Measurements from ENCODE around the gene ILKAP.

The ILKAP gene

DNA sequence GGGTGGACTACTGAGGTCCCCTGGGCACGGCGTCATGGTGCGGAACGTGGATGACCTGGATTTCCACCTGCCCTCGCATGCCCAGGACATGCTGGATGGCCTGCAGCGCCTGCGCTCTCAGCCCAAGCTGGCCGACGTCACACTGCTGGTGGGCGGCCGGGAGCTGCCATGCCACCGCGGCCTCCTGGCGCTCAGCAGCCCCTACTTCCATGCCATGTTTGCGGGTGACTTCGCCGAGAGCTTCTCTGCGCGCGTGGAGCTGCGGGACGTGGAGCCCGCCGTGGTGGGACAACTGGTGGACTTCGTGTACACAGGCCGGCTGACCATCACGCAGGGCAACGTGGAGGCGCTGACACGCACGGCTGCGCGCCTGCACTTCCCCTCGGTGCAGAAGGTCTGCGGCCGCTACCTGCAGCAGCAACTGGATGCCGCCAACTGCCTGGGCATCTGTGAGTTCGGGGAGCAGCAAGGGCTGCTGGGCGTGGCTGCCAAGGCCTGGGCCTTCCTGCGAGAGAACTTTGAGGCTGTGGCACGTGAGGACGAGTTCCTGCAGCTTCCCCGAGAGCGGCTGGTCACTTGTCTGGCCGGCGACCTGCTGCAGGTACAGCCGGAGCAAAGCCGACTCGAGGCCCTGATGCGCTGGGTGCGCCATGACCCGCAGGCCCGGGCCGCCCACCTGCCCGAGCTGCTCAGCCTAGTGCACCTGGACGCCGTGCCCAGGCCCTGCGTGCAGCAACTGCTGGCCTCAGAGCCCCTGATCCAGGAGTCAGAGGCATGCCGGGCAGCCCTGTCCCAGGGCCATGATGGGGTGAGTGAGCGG, 62.6 kb downstream of the ILKAP start:
- no peaks in the 10 kb centered on the region for H3K36me3 ChIP-seq (ENCODE audit: control insufficient read depth, insufficient read depth, low read length)
- TF ChIP-seq, protein P1, sequence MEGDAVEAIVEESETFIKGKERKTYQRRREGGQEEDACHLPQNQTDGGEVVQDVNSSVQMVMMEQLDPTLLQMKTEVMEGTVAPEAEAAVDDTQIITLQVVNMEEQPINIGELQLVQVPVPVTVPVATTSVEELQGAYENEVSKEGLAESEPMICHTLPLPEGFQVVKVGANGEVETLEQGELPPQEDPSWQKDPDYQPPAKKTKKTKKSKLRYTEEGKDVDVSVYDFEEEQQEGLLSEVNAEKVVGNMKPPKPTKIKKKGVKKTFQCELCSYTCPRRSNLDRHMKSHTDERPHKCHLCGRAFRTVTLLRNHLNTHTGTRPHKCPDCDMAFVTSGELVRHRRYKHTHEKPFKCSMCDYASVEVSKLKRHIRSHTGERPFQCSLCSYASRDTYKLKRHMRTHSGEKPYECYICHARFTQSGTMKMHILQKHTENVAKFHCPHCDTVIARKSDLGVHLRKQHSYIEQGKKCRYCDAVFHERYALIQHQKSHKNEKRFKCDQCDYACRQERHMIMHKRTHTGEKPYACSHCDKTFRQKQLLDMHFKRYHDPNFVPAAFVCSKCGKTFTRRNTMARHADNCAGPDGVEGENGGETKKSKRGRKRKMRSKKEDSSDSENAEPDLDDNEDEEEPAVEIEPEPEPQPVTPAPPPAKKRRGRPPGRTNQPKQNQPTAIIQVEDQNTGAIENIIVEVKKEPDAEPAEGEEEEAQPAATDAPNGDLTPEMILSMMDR (IDR thresholded peaks at IDR 0.05; ENCODE audit: insufficient read depth, low read length, poor library complexity, severe bottlenecking): no peak
- H3K27me3 ChIP-seq (replicated peaks; ENCODE audit: control insufficient read depth, insufficient read depth, low read length): no peaks in the 10 kb centered on the region
- DNase-seq (ENCODE audit: extremely low read depth, insufficient read length): no peak
- H3K4me3 ChIP-seq (replicated peaks; ENCODE audit: low read depth, low read length): no peak overlapping the region

DNA sequence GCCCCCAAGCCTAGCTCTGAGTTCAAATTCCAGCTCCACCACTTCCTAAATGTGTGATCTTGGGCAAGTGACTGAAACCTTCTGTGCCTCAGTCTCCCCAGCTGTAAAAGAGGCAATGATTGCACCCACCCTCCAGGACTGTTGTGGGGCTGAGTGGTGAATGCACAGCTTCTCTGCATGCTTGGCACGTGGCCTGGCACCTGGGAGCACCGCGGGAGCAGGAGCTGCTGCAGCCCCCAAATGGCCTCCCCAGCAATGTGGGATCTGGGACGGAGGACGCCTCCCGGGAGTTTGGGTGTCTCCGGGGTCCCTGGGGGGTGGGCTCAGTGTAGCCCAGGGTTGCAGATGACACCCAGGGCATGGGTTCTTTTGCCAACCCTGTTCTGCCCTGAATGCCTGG, 63.5 kb downstream of the ILKAP start:
- Histone ChIP-seq H3K4me3 (replicated peaks; ENCODE audit: low read depth, low read length) (no peak overlapping the region), H3K36me3 (ENCODE audit: control insufficient read depth, insufficient read depth, low read length) (no peaks in the 10 kb centered on the region), H3K27me3 (replicated peaks; ENCODE audit: control insufficient read depth, insufficient read depth, low read length) (no peaks in the 10 kb centered on the region)
- TF ChIP-seq, protein P1 (IDR thresholded peaks at IDR 0.05; ENCODE audit: insufficient read depth, low read length, poor library complexity, severe bottlenecking): no peak
- no peak for DNase-seq (ENCODE audit: extremely low read depth, insufficient read length)

DNA sequence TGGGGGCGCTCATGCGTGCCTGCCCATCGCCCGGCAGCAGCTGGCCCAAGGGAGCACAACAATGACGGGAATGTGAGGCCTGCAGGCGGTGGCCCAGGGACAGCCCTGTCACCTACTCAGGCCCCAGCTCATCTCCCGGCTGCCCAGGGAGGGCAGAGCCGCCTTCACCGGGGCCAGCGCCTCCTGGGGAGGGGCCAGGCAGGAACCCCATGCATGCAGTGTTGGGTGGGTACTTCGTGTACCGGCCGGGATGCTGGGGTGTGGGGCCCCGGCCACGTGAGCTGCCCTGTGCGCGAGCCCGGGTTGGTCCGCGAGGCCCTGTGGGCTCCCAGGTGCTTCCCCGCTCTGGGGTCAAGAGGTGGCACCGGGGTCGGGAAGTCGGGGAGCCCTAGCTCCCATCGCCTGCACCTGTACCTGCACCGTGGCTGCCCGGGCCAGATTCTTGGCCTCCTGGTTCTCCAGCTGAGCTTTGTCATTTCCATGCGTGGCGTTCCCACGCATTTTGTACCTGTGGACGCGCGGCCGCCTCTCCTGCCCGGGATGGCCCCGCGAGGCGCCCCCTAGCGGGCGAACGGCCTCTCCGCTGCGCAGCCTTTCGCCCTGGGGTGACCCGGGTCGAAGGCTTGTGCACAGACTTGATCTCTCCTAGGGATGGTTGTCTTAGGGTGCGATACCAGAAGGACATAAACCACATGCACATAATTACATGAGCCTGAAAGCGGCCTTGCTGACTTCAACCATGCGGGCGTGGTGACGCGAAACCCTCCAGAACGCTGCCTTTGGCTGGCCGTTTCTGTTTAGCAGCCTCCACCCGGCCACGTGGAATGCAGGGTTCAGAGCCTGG, 64.1 kb downstream of the ILKAP start:
- no peaks in the 10 kb centered on the region for H3K27me3 ChIP-seq (replicated peaks; ENCODE audit: control insufficient read depth, insufficient read depth, low read length)
- no peaks in the 10 kb centered on the region for H3K36me3 ChIP-seq (ENCODE audit: control insufficient read depth, insufficient read depth, low read length)
- no peak overlapping the region for H3K4me3 ChIP-seq (replicated peaks; ENCODE audit: low read depth, low read length)
- peak; percentile 65 for DNase-seq (ENCODE audit: extremely low read depth, insufficient read length)
- TF ChIP-seq, protein P1 (IDR thresholded peaks at IDR 0.05; ENCODE audit: insufficient read depth, low read length, poor library complexity, severe bottlenecking): peak; percentile 68

DNA sequence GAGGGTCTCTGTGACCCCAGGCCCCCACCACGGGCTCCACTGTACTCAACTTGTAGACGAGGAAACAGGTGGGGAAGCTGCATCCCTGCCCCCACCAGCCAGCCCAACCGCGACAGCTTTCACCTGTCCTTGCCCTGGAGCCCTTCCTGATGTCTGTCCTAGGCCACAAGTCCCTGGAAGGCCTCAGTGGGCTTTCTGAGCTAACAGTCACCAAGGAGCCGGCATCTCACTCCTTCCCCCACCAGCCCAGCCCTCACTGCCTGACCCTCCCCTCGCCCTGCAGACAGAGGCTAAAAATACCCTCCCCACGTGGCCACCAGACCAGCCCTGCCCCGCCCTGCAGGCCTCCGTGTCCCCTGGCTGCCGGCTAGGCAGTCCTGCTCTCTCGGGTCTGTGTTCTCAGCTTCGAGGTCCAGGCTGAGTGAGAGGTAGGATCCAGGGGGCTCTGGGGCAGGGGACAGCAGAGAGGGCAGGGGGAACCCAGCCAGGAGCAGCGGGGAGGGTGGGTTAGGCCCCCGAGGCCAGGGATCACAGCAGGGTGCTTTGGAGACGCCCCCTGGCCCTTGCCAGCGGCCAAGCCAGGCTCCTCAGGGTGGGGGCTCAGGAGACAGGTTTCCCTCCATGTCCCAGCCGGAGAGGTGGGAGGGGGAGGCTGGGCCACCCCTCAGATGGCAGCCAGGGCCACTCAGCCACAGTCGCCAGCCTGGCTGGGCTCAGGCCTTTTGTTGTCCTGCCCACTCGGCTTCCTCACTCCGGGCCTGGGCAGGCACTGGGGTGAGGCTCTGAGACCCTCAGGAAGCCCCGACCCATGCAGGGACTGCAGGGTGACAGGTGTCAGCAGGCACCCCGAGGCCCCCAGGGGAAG, 64.9 kb downstream of the ILKAP start, which contains the start of gene KLHL30:
Gene KLHL30, plus strand, starts transcription at position 338 of the 865 bp plus-strand sequence. CDS start 2,087 bp downstream, outside the sequence.
- TF ChIP-seq, protein P1 (IDR thresholded peaks at IDR 0.05; ENCODE audit: insufficient read depth, low read length, poor library complexity, severe bottlenecking): no peak
- Histone ChIP-seq H3K27me3 (replicated peaks; ENCODE audit: control insufficient read depth, insufficient read depth, low read length) (no peaks in the 10 kb centered on the region), H3K4me3 (replicated peaks; ENCODE audit: low read depth, low read length) (no peak within 1 kb of the TSS), H3K36me3 (ENCODE audit: control insufficient read depth, insufficient read depth, low read length) (no peaks in the 10 kb centered on the region)
- DNase-seq (ENCODE audit: extremely low read depth, insufficient read length): no peak

DNA sequence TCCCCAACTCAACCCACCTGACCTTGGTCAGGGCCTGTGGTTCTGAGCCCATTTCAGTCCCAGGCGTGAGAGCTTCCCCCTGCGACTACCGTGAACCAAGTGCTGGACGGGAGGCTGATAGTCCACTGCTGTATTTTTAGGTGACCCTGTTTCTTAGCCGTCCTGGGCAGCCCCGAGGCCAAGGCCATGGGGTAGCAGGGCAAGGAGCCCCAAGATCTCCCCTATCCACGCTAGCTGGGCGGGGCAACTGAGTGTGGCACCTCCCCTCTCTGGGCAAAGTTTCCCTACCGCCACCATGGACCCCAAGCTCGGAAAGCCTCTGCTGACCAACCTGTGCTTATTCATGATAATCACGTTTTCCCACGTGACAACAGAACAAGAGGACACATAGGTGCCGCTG, 65.6 kb downstream of the ILKAP start:
- Histone ChIP-seq H3K27me3 (replicated peaks; ENCODE audit: control insufficient read depth, insufficient read depth, low read length) (no peaks in the 10 kb centered on the region), H3K4me3 (replicated peaks; ENCODE audit: low read depth, low read length) (no peak overlapping the region), H3K36me3 (ENCODE audit: control insufficient read depth, insufficient read depth, low read length) (no peaks in the 10 kb centered on the region)
- DNase-seq (ENCODE audit: extremely low read depth, insufficient read length): no peak
- TF ChIP-seq, protein P1 (IDR thresholded peaks at IDR 0.05; ENCODE audit: insufficient read depth, low read length, poor library complexity, severe bottlenecking): no peak
